Panc1 (cell line): Measurements from ENCODE around the gene GRIP1.

ENCODE experiments used
- CTCF ChIP-seq: fragments of 450-650 bp; IDR thresholded peaks from 2 replicates; pipeline ENCODE4 v1.5.1; 2017; ENCODE audit warnings: mild to moderate bottlenecking
- POLR2AphosphoS5 ChIP-seq: IDR thresholded peaks from 2 replicates; pipeline ENCODE4 v1.6.1; 2012; ENCODE audit warnings: mild to moderate bottlenecking, low read depth, low read length, moderate library complexity
- SIN3A ChIP-seq: IDR thresholded peaks from 2 replicates; pipeline ENCODE4 v1.6.1; 2012; ENCODE audit warnings: low read depth, mild to moderate bottlenecking, low read length, moderate library complexity, borderline replicate concordance; ENCODE audit not compliant: insufficient read depth
- TCF7L2 ChIP-seq: IDR thresholded peaks from 2 replicates; pipeline ENCODE4 v1.6.1; 2011; ENCODE audit warnings: mild to moderate bottlenecking, low read depth, low read length, inconsistent platforms
- TF ChIP-seq, protein P1 (sequence below), 2 experiments: IDR thresholded peaks; 2 replicates each; pipeline ENCODE4 v1.6.1; 2011 to 2012; ENCODE audit warnings: low read depth in 2 of 2, control low read depth in 1 of 2, low read length in 1 of 2, mild to moderate bottlenecking in 1 of 2, moderate library complexity in 1 of 2; ENCODE audit not compliant: insufficient read depth in 1 of 2

DNA sequence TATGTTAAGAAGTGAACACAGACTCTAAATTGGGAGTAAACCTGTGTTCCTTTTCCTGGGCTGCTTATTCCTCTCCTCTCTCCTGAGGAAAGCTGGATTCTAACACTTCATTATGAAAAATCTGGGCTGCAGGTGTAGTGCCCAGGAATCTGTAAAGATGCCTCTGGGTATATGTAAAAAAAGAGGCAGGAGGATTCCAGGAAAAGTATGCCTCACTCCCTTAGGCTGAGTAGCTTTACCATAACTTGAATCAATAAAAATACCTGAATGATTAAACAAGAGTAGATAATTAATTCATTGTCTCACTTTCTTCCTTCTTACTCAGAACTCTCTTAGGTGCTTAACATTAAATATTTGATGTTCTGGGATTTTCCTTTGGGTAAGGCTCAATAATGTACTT is 185.1 kb downstream of the GRIP1 start:
- TF ChIP-seq CTCF (no peak), POLR2AphosphoS5 (no peak), SIN3A (no peak), TCF7L2 (no peak)
- TF ChIP-seq, protein P1, sequence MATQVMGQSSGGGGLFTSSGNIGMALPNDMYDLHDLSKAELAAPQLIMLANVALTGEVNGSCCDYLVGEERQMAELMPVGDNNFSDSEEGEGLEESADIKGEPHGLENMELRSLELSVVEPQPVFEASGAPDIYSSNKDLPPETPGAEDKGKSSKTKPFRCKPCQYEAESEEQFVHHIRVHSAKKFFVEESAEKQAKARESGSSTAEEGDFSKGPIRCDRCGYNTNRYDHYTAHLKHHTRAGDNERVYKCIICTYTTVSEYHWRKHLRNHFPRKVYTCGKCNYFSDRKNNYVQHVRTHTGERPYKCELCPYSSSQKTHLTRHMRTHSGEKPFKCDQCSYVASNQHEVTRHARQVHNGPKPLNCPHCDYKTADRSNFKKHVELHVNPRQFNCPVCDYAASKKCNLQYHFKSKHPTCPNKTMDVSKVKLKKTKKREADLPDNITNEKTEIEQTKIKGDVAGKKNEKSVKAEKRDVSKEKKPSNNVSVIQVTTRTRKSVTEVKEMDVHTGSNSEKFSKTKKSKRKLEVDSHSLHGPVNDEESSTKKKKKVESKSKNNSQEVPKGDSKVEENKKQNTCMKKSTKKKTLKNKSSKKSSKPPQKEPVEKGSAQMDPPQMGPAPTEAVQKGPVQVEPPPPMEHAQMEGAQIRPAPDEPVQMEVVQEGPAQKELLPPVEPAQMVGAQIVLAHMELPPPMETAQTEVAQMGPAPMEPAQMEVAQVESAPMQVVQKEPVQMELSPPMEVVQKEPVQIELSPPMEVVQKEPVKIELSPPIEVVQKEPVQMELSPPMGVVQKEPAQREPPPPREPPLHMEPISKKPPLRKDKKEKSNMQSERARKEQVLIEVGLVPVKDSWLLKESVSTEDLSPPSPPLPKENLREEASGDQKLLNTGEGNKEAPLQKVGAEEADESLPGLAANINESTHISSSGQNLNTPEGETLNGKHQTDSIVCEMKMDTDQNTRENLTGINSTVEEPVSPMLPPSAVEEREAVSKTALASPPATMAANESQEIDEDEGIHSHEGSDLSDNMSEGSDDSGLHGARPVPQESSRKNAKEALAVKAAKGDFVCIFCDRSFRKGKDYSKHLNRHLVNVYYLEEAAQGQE (IDR thresholded peaks at IDR 0.05; ENCODE audit: insufficient read depth in 1 of 2, low read depth in 2 of 2, low read length in 1 of 2): no peak
